ENCODE data around the gene NSD2. TPM values are rescaled to one million over a fixed set of nuclear protein-coding genes. Genes with fewer than 3 reads are reported as not detected.

The NSD2 gene
- total RNA-seq, 1 experiment from 2014 or later: 136 TPM

- DNase-seq: no peak
- Histone ChIP-seq H3K79me2 (ENCODE audit: insufficient read depth, low read length) (no peaks in the 10 kb centered on the region), H4K8ac (replicated peaks; ENCODE audit: insufficient read length, low read depth, low read length) (no peak overlapping the region), H3K9ac (ENCODE audit: extremely low read depth, insufficient read length, low read length) (no peak overlapping the region), H3K18ac (ENCODE audit: insufficient read length, low read depth, low read length) (no peak overlapping the region), H3K4me1 (ENCODE audit: insufficient read depth, low read length) (no peaks in the 10 kb centered on the region), H2AK5ac (ENCODE audit: insufficient read length, low read length) (no peak overlapping the region), H3K9me3 (ENCODE audit: control insufficient read depth, low read depth, low read length) (no peaks in the 10 kb centered on the region), H2BK120ac (ENCODE audit: low read depth, low read length, poor library complexity, severe bottlenecking) (no peak overlapping the region), H2BK15ac (ENCODE audit: low read depth, low read length) (no peak overlapping the region), H3K23me2 (ENCODE audit: insufficient read length, low read depth, low read length, poor library complexity, severe bottlenecking) (no peaks in the 10 kb centered on the region), H2BK5ac (ENCODE audit: insufficient read length, low read length) (no peak overlapping the region), H3K79me1 (ENCODE audit: insufficient read depth, low read depth, low read length, poor library complexity, severe bottlenecking) (no peaks in the 10 kb centered on the region), H3K27ac (ENCODE audit: insufficient read length, low read depth, low read length) (no peak overlapping the region), H3K27me3 (ENCODE audit: insufficient read depth, low read length) (no peaks in the 10 kb centered on the region), H3K56ac (ENCODE audit: insufficient read length, low read depth, low read length) (no peak overlapping the region), H2BK20ac (ENCODE audit: low read depth, low read length, poor library complexity, severe bottlenecking) (no peak overlapping the region), H4K5ac (ENCODE audit: insufficient read length, low read depth, low read length) (no peak overlapping the region), H4K91ac (ENCODE audit: insufficient read length, low read depth, low read length) (no peak overlapping the region), H4K20me1 (ENCODE audit: control insufficient read depth, insufficient read depth, insufficient read length) (no peaks in the 10 kb centered on the region), H3T11ph (ENCODE audit: low read length) (no peak overlapping the region), H3K23ac (ENCODE audit: insufficient read length, low read depth, low read length) (no peak overlapping the region), H3K14ac (ENCODE audit: insufficient read depth, low read length) (no peak overlapping the region), H2AFZ (ENCODE audit: low read length) (no peak overlapping the region), H2BK12ac (ENCODE audit: insufficient read length, low read depth, low read length) (no peak overlapping the region), H3K4me2 (ENCODE audit: insufficient read depth, insufficient read length, low read length) (no peak overlapping the region), H3K4ac (ENCODE audit: low read depth, low read length) (no peak overlapping the region)
- peaks cover 15 to 48% (median 32%) of the 10 kb centered on the region in 3 experiments; a peak in 6 of 7 replicates for H3K36me3 Mint-ChIP-seq (ENCODE audit: insufficient read depth in 1 of 3, low read depth in 3 of 3)
- no peaks in the 10 kb centered on the region for H3K27me3 Mint-ChIP-seq (ENCODE audit: low read depth)
- TF ChIP-seq CTCF (conservative IDR thresholded peaks at IDR 0.05): no peak
- no CpG with 5 or more reads among the region's 11 CpGs for whole genome bisulfite sequencing (ENCODE audit: extremely low coverage, insufficient read length, low lambda C conversion rate)
- no peak overlapping the region for H3K4me3 Mint-ChIP-seq
- H3K4me1 Mint-ChIP-seq: no peaks in the 10 kb centered on the region
- no peaks in the 10 kb centered on the region for H3K9me3 Mint-ChIP-seq
- H3K27ac Mint-ChIP-seq: peak overlapping the region in 1 of 3 experiments; percentile 86; a peak in 2 of 7 replicates
These were observed 74.1 kb downstream of the NSD2 start for GRCh38 chr4:1945124-1945895.

Measured in H9 (cell line).